K562 (cell line): ENCODE measurements around the gene LRRC41. TPM values are rescaled to one million over a fixed set of nuclear protein-coding genes. Genes with fewer than 3 reads are reported as not detected.

ENCODE experiments used
- CREBBP ChIP-seq: IDR thresholded peaks from one replicate; pipeline ENCODE4 v1.6.1; 2012; ENCODE audit warnings: low read depth, mild to moderate bottlenecking, control low read depth, inconsistent platforms, low read length
- E2F3 ChIP-seq: fragments of 250-450 bp; sonication (Bioruptor Pico); IDR thresholded peaks from 2 replicates; pipeline ENCODE4 v1.4.0; 2020; ENCODE audit warnings: mild to moderate bottlenecking
- HMGN3 ChIP-seq: IDR thresholded peaks from 2 replicates; pipeline ENCODE4 v1.6.1; 2011; ENCODE audit warnings: borderline replicate concordance, low read depth, mild to moderate bottlenecking, mixed read lengths, low read length; ENCODE audit not compliant: insufficient read length; ENCODE audit errors: extremely low read depth
- JUNB ChIP-seq: fragments of 450-650 bp; formaldehyde crosslinking; conservative IDR thresholded peaks from 2 replicates; pipeline ENCODE4 v1.4.0; 2020; ENCODE audit warnings: mild to moderate bottlenecking
- KDM5B ChIP-seq: fragments of 200-600 bp; sonication (generic); IDR thresholded peaks from 2 replicates; pipeline ENCODE4 v1.6.1; 2012; ENCODE audit warnings: low read depth, mild to moderate bottlenecking, moderate library complexity, low read length, control low read depth, inconsistent platforms; ENCODE audit not compliant: insufficient replicate concordance
- KLF6 ChIP-seq: fragments of 250-450 bp; sonication (Bioruptor Pico); IDR thresholded peaks from 2 replicates; pipeline ENCODE4 v1.4.0; 2020; ENCODE audit warnings: mild to moderate bottlenecking, moderate library complexity, borderline replicate concordance
- NKRF ChIP-seq: fragments of 450-650 bp; IDR thresholded peaks from 2 replicates; pipeline ENCODE4 v1.6.1; 2016; ENCODE audit warnings: borderline replicate concordance
- NR2F6 ChIP-seq: fragments of 450-650 bp; formaldehyde crosslinking; IDR thresholded peaks from 2 replicates; pipeline ENCODE4 v1.4.0; 2020; ENCODE audit warnings: mild to moderate bottlenecking
- RBFOX2 ChIP-seq: fragments of 200-400 bp; formaldehyde crosslinking; IDR thresholded peaks from 2 replicates; pipeline ENCODE4 v1.6.1; 2017; ENCODE audit warnings: low read depth, mild to moderate bottlenecking, low read length, moderate library complexity
- WHSC1 ChIP-seq: IDR thresholded peaks from one replicate; pipeline ENCODE4 v1.6.1; 2012; ENCODE audit warnings: low read length, control low read depth, inconsistent platforms
- YY1 ChIP-seq, 3 experiments: IDR thresholded peaks; 2 replicates each; pipeline ENCODE4 v1.6.1; 2011; ENCODE audit warnings: low read length in 2 of 3, mild to moderate bottlenecking in 2 of 3, moderate library complexity in 2 of 3, borderline replicate concordance in 1 of 3, control low read depth in 1 of 3, low read depth in 1 of 3; ENCODE audit not compliant: insufficient read depth in 3 of 3, insufficient replicate concordance in 2 of 3, control insufficient read depth in 1 of 3, insufficient read length in 1 of 3; ENCODE audit errors: extremely low read depth in 1 of 3
- ZFPM2 ChIP-seq: fragments of 250-450 bp; sonication (Bioruptor Pico); IDR thresholded peaks from 2 replicates; pipeline ENCODE4 v1.5.1; 2022; ENCODE audit warnings: mild to moderate bottlenecking
- ZNF583 ChIP-seq: fragments of 250-450 bp; sonication (Bioruptor Pico); IDR thresholded peaks from 2 replicates; pipeline ENCODE4 v1.4.0; 2020
- ZNF77 ChIP-seq: fragments of 250-450 bp; sonication (Bioruptor Pico); IDR thresholded peaks from 2 replicates; pipeline ENCODE4 v1.5.0; 2020
- polyA plus RNA-seq, 8 experiments: library from polyadenylated mRNA; depleted of rRNA in 4 of 8; stranded (reverse) in 5 of 8; unstranded in 3 of 8; fragments of >200 nt; fragmentation: Nextera tagmentation in 2 of 8; fragmentation: Illumina TruSeq in 1 of 8; extraction: Ambion mirVana in 2 of 8; extraction: Trizol in 1 of 8; gene quantifications; 2 replicates each; pipeline versions ENCODE4 v1.2.1 to v1.2.3, GENCODE V29; 2011 to 2014; ENCODE audit warnings: inconsistent platforms in 1 of 8, missing spikeins in 1 of 8
- total RNA-seq, 7 experiments: library from RNA; depleted of rRNA in 6 of 7; stranded (reverse); fragments of >200 nt in 6 of 7; fragmentation: Illumina TruSeq in 2 of 7; extraction: Trizol in 2 of 7; gene quantifications; 2 replicates each; pipeline versions ENCODE4 v1.2.1 to v1.2.3, GENCODE V29; 2011 to 2021; ENCODE audit warnings: low replicate concordance in 1 of 7
- TF ChIP-seq, protein P1 (sequence below): fragments of 250-450 bp; sonication (Bioruptor Pico); IDR thresholded peaks from 2 replicates; pipeline ENCODE4 v1.5.0; 2020; ENCODE audit warnings: mild to moderate bottlenecking
- TF ChIP-seq, protein P2 (sequence below): sonication (generic); formaldehyde crosslinking; IDR thresholded peaks from 2 replicates; pipeline ENCODE4 v1.8.0; 2022; ENCODE audit warnings: mild to moderate bottlenecking, missing genetic modification reagents
- TF ChIP-seq, protein P3 (sequence below), 2 experiments: fragments of 450-650 bp; IDR thresholded peaks; 2 replicates each; pipeline ENCODE4 v1.6.1; 2018; ENCODE audit warnings: mild to moderate bottlenecking in 2 of 2, low read depth in 1 of 2; ENCODE audit not compliant: partially characterized antibody in 2 of 2

LRRC41 gene
- total and polyA plus RNA-seq, 9 of the 15 experiments (the other 6 are each of a cell fraction or from before 2014, with no cell fraction given), result 10.5 to 64.7 (median 44.2) TPM

- no peak for TF ChIP-seq HMGN3
- TF ChIP-seq, protein P1, sequence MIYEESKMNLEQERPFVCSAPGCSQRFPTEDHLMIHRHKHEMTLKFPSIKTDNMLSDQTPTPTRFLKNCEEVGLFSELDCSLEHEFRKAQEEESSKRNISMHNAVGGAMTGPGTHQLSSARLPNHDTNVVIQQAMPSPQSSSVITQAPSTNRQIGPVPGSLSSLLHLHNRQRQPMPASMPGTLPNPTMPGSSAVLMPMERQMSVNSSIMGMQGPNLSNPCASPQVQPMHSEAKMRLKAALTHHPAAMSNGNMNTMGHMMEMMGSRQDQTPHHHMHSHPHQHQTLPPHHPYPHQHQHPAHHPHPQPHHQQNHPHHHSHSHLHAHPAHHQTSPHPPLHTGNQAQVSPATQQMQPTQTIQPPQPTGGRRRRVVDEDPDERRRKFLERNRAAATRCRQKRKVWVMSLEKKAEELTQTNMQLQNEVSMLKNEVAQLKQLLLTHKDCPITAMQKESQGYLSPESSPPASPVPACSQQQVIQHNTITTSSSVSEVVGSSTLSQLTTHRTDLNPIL (CRISPR knock-in tag), result no peak
- TF ChIP-seq NKRF, result peak; percentile 80; the same call in 1 of the 2 replicates
- peak; percentile 54; the same call in 1 of the 2 replicates for TF ChIP-seq KLF6 (CRISPR knock-in tag)
- no peak for TF ChIP-seq WHSC1
- TF ChIP-seq, protein P2, sequence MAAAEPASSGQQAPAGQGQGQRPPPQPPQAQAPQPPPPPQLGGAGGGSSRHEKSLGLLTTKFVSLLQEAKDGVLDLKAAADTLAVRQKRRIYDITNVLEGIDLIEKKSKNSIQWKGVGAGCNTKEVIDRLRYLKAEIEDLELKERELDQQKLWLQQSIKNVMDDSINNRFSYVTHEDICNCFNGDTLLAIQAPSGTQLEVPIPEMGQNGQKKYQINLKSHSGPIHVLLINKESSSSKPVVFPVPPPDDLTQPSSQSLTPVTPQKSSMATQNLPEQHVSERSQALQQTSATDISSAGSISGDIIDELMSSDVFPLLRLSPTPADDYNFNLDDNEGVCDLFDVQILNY (CRISPR knock-in tag), result 0 out of 2 replicates have a peak, but pooled peaks have one; percentile 16
- no peak for TF ChIP-seq NR2F6 (CRISPR knock-in tag)
- TF ChIP-seq YY1 (IDR thresholded peaks at IDR 0.05; ENCODE audit: borderline replicate concordance in 1 of 3, control insufficient read depth in 1 of 3, extremely low read depth in 1 of 3, insufficient read depth in 3 of 3, insufficient read length in 1 of 3, insufficient replicate concordance in 2 of 3, low read depth in 1 of 3, low read length in 2 of 3), result peak in 2 of 3 experiments; percentile 15 to 16
- no peak for TF ChIP-seq JUNB (CRISPR knock-in tag)
- TF ChIP-seq RBFOX2, result peak; percentile 66
- peak; percentile 68 for TF ChIP-seq KDM5B
- TF ChIP-seq ZFPM2, result no peak
- no peak for TF ChIP-seq CREBBP
- TF ChIP-seq E2F3 (CRISPR knock-in tag), result 0 out of 2 replicates have a peak, but pooled peaks have one; percentile 48
- no peak for TF ChIP-seq ZNF77 (CRISPR knock-in tag)
- TF ChIP-seq, protein P3, sequence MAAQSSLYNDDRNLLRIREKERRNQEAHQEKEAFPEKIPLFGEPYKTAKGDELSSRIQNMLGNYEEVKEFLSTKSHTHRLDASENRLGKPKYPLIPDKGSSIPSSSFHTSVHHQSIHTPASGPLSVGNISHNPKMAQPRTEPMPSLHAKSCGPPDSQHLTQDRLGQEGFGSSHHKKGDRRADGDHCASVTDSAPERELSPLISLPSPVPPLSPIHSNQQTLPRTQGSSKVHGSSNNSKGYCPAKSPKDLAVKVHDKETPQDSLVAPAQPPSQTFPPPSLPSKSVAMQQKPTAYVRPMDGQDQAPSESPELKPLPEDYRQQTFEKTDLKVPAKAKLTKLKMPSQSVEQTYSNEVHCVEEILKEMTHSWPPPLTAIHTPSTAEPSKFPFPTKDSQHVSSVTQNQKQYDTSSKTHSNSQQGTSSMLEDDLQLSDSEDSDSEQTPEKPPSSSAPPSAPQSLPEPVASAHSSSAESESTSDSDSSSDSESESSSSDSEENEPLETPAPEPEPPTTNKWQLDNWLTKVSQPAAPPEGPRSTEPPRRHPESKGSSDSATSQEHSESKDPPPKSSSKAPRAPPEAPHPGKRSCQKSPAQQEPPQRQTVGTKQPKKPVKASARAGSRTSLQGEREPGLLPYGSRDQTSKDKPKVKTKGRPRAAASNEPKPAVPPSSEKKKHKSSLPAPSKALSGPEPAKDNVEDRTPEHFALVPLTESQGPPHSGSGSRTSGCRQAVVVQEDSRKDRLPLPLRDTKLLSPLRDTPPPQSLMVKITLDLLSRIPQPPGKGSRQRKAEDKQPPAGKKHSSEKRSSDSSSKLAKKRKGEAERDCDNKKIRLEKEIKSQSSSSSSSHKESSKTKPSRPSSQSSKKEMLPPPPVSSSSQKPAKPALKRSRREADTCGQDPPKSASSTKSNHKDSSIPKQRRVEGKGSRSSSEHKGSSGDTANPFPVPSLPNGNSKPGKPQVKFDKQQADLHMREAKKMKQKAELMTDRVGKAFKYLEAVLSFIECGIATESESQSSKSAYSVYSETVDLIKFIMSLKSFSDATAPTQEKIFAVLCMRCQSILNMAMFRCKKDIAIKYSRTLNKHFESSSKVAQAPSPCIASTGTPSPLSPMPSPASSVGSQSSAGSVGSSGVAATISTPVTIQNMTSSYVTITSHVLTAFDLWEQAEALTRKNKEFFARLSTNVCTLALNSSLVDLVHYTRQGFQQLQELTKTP (IDR thresholded peaks at IDR 0.05; ENCODE audit: low read depth in 1 of 2, partially characterized antibody in 2 of 2), result peak in 1 of 2 experiments; percentile 61
- TF ChIP-seq ZNF583 (CRISPR knock-in tag), result peak; percentile 56; the same call in 1 of the 2 replicates
Observed at GRCh38 chr1:46246548-46247435, 56.6 kb downstream of the LRRC41 start (continued).
